Measurements from ENCODE around the gene AHCYL1. TPM values are rescaled to one million over a fixed set of nuclear protein-coding genes. Genes with fewer than 3 reads are reported as not detected.

AHCYL1 gene
- total and polyA plus RNA-seq, 8 donors = 29.8 to 85.5 (median 50.1) TPM

DNA sequence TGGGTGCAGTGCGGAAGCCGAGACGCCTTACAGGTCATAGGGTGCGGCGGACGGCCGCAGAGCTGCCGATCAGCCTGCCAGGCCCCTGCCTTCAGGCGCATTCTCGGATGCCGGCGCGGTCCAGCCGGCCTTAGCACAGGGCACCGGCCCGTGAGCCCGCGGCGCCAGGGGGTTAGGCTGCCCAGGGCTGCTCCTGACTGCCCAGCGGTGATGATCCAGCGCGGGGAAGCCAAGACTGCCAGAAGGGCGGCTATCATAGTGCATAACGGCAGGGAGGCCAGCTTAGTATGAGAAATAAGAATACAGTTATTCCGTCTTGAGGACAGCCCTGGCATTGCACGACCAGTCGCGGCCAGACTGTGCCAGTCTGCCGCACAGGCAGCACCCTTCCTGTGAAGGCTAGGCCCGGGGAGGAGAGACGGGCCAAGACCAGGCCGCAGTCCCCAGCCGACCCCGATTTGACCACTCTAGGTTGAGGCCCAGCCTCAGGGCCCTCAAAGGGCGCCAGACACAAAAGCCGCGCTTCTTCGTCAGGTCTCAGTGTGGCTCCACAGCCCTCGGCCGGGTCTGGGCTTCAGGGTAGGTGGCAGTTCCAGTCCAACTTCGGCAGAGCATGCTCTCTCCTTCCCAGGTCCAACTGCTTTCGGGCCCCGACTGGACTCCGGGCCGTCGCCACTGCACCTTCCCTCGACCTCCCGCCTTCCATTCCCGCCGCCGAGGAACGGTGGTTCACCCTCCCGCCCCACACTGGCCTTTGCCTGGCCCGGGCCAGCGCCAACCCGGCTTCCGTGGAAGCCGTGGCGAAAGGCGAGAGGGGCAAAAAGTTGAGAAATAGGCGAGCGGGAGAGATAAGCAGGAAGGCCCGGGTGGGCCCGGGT is 85.1 kb downstream of the AHCYL1 start:
- Histone ChIP-seq H3K27me3 (peaks cover 9 to 44% (median 16%) of the 10 kb centered on the region in 4 donors), H3K36me3 (no peaks in the 10 kb centered on the region), H3K4me3 (peak overlapping the region in 1 of 4 donors; percentile 39), H3K9me3 (no peaks in the 10 kb centered on the region), H3K4me1 (no peaks in the 10 kb centered on the region), H3K27ac (no peak overlapping the region)
- intact Hi-C loops (cut with DNase I) = no loop called here
- FAIRE-seq (no peak), DNase-seq (peak in 1 of 6 donors; percentile 77), ATAC-seq (peak in 2 of 4 donors; percentile 23 to 29)
- TF ChIP-seq, protein P1, sequence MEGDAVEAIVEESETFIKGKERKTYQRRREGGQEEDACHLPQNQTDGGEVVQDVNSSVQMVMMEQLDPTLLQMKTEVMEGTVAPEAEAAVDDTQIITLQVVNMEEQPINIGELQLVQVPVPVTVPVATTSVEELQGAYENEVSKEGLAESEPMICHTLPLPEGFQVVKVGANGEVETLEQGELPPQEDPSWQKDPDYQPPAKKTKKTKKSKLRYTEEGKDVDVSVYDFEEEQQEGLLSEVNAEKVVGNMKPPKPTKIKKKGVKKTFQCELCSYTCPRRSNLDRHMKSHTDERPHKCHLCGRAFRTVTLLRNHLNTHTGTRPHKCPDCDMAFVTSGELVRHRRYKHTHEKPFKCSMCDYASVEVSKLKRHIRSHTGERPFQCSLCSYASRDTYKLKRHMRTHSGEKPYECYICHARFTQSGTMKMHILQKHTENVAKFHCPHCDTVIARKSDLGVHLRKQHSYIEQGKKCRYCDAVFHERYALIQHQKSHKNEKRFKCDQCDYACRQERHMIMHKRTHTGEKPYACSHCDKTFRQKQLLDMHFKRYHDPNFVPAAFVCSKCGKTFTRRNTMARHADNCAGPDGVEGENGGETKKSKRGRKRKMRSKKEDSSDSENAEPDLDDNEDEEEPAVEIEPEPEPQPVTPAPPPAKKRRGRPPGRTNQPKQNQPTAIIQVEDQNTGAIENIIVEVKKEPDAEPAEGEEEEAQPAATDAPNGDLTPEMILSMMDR (IDR thresholded peaks at IDR 0.05) = no peak
- WGBS, 2 donors = 33 to 35% methylated on average over 57 to 64 of the region's 64 CpGs

DNA sequence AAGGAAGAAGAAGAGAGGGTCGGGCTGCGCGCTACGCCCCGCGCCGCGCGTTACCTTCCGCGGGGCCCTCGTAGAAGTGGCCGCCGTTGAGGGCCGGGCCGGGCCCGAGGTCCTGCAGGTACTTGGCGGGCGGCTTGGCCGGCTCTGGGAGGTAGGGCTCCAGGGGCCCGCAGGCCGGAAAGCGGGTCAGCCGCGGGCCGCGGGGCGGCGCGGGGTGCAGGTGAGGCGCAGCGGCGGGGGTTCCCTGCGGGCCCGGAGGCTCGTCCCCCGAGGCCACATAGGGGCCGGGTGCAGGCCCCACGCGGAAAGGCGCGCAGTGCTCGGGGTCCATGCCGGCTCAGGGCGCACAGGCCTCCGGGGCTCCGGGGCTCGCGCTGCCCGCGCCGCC is 85.7 kb downstream of the AHCYL1 start:
- DNase-seq = no peak
- WGBS, 2 donors = 7 to 8% methylated on average over 37 to 52 of the region's 52 CpGs

DNA sequence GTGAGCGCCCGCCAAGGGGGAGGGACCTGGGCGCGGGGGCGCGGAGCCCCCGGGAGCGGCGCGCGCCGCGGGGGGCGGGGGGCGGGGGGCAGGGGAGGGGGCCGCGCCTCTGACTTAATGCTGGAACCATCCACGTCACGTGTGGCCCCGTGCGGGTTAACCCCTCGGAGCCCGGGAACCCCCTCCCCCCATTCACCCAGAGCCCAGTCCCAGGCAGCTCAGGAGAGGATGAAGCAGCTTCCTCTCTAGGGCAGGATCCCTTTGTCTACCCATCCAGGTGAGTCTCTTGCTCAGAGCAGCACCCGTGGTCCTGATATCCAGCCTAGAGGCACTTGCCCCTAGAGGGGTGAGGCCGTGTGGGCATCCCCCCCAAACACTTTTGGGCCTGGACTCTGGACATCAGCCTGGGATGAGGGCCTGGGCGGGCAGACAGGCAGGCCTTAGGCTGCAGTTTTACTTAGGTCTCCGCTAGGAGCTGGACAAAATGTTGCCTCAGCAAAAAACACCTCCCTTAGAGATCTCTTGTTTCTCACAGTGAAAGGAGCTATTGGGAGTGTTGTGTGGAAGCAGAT is 86.2 kb downstream of the AHCYL1 start, which contains the start of gene ALX3:
Gene ALX3 (minus strand): TSS at position 2 of the 572 bp plus-strand sequence. CDS start 60 bp downstream, outside the sequence.
- Histone ChIP-seq H3K27ac (no peak within 1 kb of the TSS), H3K27me3 (peaks cover 9 to 44% (median 16%) of the 10 kb centered on the region in 4 donors), H3K9me3 (no peaks in the 10 kb centered on the region), H3K36me3 (no peaks in the 10 kb centered on the region), H3K4me1 (no peaks in the 10 kb centered on the region), H3K4me3 (peak within 1 kb of the TSS in 2 of 4 donors; percentile 14 to 39)
- DNase-seq (no peak), ATAC-seq (no peak), FAIRE-seq (no peak)
- intact Hi-C loops (cut with DNase I) = no loop called here
- TF ChIP-seq, protein P1 (IDR thresholded peaks at IDR 0.05) = no peak
- 13 to 30% methylated on average over 10 to 27 of the region's 27 CpGs for WGBS, 2 donors

More for the DNA sequence above, 85.7 kb downstream of the AHCYL1 start:
- TF ChIP-seq, protein P1 (IDR thresholded peaks at IDR 0.05) = no peak
- Histone ChIP-seq H3K9me3 (no peaks in the 10 kb centered on the region), H3K27me3 (peaks cover 9 to 44% (median 16%) of the 10 kb centered on the region in 4 donors), H3K4me1 (no peaks in the 10 kb centered on the region), H3K4me3 (peak overlapping the region in 2 of 4 donors; percentile 14 to 39), H3K36me3 (no peaks in the 10 kb centered on the region), H3K27ac (no peak overlapping the region)
- FAIRE-seq (no peak), ATAC-seq (peak in 2 of 4 donors; percentile 37 to 43)
- intact Hi-C loops (cut with DNase I) = no loop called here

Other genes with a start within 250 kb of the AHCYL1 start
- gene GSTM3, start 243.7 kb upstream of the AHCYL1 start, total RNA-seq = 10 to 100 TPM; 13.9 to 29.0 (median 19.1) TPM
- 10 to 100 TPM; 37.2 to 58.1 TPM for gene GSTM3, start 243.7 kb upstream of the AHCYL1 start, polyA plus RNA-seq
- 1 to 10 TPM in 5 of 6 donors, under 1 TPM in 1; 0.39 to 3.2 (median 1.4) TPM for gene EPS8L3, start 220.8 kb upstream of the AHCYL1 start, total RNA-seq
- gene EPS8L3, start 220.8 kb upstream of the AHCYL1 start, polyA plus RNA-seq = 1 to 10 TPM in 1 of 2 donors, under 1 TPM in 1; 0.46 to 4.3 TPM
- 10 to 100 TPM in 4 of 6 donors, 1 to 10 TPM in 2; 6.7 to 38.3 (median 13.4) TPM for gene CSF1, start 73.9 kb upstream of the AHCYL1 start, total RNA-seq
- 10 to 100 TPM; 15.5 to 16.5 TPM for gene CSF1, start 73.9 kb upstream of the AHCYL1 start, polyA plus RNA-seq
- 10 to 100 TPM; 10.7 to 24.9 (median 13.1) TPM for gene STRIP1, start 49.9 kb downstream of the AHCYL1 start, total RNA-seq
- gene STRIP1, start 49.9 kb downstream of the AHCYL1 start, polyA plus RNA-seq = 10 to 100 TPM; 15.9 to 20.4 TPM
- gene ALX3, start 85.9 kb downstream of the AHCYL1 start, total RNA-seq = not detected
- gene ALX3, start 85.9 kb downstream of the AHCYL1 start, polyA plus RNA-seq = under 1 TPM in 1 of 2 donors, not detected in 1; 0.35 TPM
- not detected for gene UBL4B, start 127.7 kb downstream of the AHCYL1 start, total RNA-seq
- not detected for gene UBL4B, start 127.7 kb downstream of the AHCYL1 start, polyA plus RNA-seq
- gene SLC6A17, start 165.7 kb downstream of the AHCYL1 start, total RNA-seq = 1 to 10 TPM in 2 of 6 donors, under 1 TPM in 4; 0.31 to 2.4 (median 0.67) TPM
- gene SLC6A17, start 165.7 kb downstream of the AHCYL1 start, polyA plus RNA-seq = 1 to 10 TPM; 2.1 to 7.1 TPM
- gene KCNC4, start 225.5 kb downstream of the AHCYL1 start, total RNA-seq = 10 to 100 TPM in 3 of 6 donors, 1 to 10 TPM in 3; 7.8 to 18.6 (median 10.5) TPM
- gene KCNC4, start 225.5 kb downstream of the AHCYL1 start, polyA plus RNA-seq = 1 to 10 TPM; 5.4 to 5.8 TPM